Uterus (tissue), 4 donors: ENCODE data around the gene MICAL3. TPM values are rescaled to one million over a fixed set of nuclear protein-coding genes. Genes with fewer than 3 reads are reported as not detected.

Experiments used
- DNase-seq, 2 donors: peaks; one replicate each; pipeline ENCODE4 v3.0.0-alpha.2; 2019 to 2020
- H3K27ac ChIP-seq, 2 donors: fragments of 200-600 bp; sonication (generic); 1 replicate in 1 of 2; 2 replicates in 1 of 2; pipeline ENCODE4 v1.5.1; 2016 to 2018
- H3K27me3 ChIP-seq, 2 donors: fragments of 200-600 bp; sonication (generic); one replicate each; pipeline ENCODE4 v1.5.1; 2018 to 2019; ENCODE audit warnings: control low read depth in 1 of 2
- H3K36me3 ChIP-seq, 2 donors: fragments of 200-600 bp; sonication (generic); one replicate each; pipeline ENCODE4 v1.5.1; 2019; ENCODE audit warnings: control low read depth in 1 of 2
- H3K4me1 ChIP-seq, 2 donors: fragments of 200-600 bp; sonication (generic); one replicate each; pipeline ENCODE4 v1.5.1; 2018 to 2019; ENCODE audit warnings: control low read depth in 1 of 2
- H3K4me3 ChIP-seq, 2 donors: fragments of 200-600 bp; sonication (generic); 1 replicate in 1 of 2; 2 replicates in 1 of 2; pipeline ENCODE4 v1.5.1; 2018 to 2019; ENCODE audit warnings: mild to moderate bottlenecking in 1 of 2
- H3K9me3 ChIP-seq, 2 donors: fragments of 200-600 bp; sonication (generic); one replicate each; pipeline ENCODE4 v1.5.1; 2019; ENCODE audit warnings: control low read depth in 1 of 2
- CTCF ChIP-seq, 4 experiments: fragments of 200-600 bp in 2 of 4; fragments of 450-650 bp in 2 of 4; sonication (generic) in 2 of 4; IDR thresholded peaks; one replicate each; pipeline ENCODE4 v1.5.1; 2016 to 2019; ENCODE audit warnings: antibody characterized with exemption in 4 of 4, mild to moderate bottlenecking in 2 of 4, moderate library complexity in 1 of 4
- POLR2A ChIP-seq, 2 donors: fragments of 450-650 bp; IDR thresholded peaks; one replicate each; pipeline ENCODE4 v1.6.1; 2016; ENCODE audit warnings: antibody characterized with exemption in 2 of 2, mild to moderate bottlenecking in 1 of 2, moderate library complexity in 1 of 2
- intact Hi-C: fragments of 100-400 bp; cut with DNase I; formaldehyde crosslinking; loops from one replicate; pipeline ENCODE4 v1.15.1; 2023; ENCODE audit warnings: low total_unique reads
- total RNA-seq, 4 donors: library from RNA; depleted of rRNA in 3 of 4; stranded (reverse); fragments of >200 nt in 3 of 4; gene quantifications; one replicate each; pipeline versions ENCODE4 v1.1.0 to v1.2.4, GENCODE V29; 2014 to 2023
- donor health status: DM: yes; HTN: yes; CAD: no.

Gene MICAL3
- total RNA-seq, 4 donors from 2014 or later = 13.5 to 167 (median 47.2) TPM

DNA sequence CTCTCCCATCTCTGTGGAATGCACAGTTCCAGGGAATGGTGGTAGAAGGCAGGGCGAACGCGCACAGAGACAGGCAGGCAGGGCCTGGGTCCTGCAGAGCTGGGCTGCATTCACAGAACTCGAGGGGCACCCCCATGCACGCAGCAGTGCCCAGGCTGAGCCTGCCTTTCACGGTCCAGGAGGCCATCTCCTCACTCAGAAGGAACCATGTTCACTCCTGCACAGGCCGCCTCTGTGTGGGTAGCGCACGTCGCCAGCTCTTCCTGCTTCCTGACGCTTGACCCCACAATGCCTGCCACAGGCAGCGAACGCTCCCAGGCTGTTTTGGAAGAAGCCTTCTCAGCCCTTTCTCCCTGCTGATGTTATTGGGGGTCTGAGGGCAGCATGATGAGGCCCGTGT is 151.2 kb downstream of the MICAL3 start:
- intact Hi-C loops = no loop called here
- no peaks in the 10 kb centered on the region for H3K36me3 ChIP-seq
- H3K27me3 ChIP-seq = no peaks in the 10 kb centered on the region
- no peak for DNase-seq
- no peaks in the 10 kb centered on the region for H3K9me3 ChIP-seq
- no peak overlapping the region for H3K27ac ChIP-seq
- TF ChIP-seq POLR2A (IDR thresholded peaks at IDR 0.05) = no peak
- TF ChIP-seq CTCF (IDR thresholded peaks at IDR 0.05) = no peak
- H3K4me3 ChIP-seq = no peak overlapping the region
- H3K4me1 ChIP-seq = no peaks in the 10 kb centered on the region

DNA sequence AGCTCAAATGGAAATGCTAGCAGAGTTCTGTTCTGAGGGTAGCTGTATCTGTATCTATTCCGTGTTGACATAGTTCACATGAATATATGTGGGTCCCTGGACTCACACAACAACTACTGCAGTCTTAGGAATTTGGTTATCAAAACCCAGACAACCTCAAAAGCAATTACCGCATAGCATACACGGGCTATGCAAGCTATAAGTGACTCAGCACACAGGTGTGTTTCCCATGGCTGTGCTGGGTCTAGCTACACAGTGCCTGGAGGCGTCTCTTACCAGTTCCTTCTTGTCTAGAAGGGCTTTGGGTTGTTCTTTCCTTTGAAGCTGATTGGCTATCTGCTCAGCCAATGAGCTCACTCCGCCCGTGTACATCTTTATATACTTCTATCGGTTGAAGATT is 151.9 kb downstream of the MICAL3 start:
- no peaks in the 10 kb centered on the region for H3K36me3 ChIP-seq
- no peaks in the 10 kb centered on the region for H3K4me1 ChIP-seq
- no peak overlapping the region for H3K27ac ChIP-seq
- H3K9me3 ChIP-seq = no peaks in the 10 kb centered on the region
- H3K27me3 ChIP-seq = no peaks in the 10 kb centered on the region
- no peak overlapping the region for H3K4me3 ChIP-seq
- intact Hi-C loops = no loop called here
- TF ChIP-seq POLR2A (IDR thresholded peaks at IDR 0.05) (no peak), CTCF (IDR thresholded peaks at IDR 0.05) (no peak)
- DNase-seq = no peak

DNA sequence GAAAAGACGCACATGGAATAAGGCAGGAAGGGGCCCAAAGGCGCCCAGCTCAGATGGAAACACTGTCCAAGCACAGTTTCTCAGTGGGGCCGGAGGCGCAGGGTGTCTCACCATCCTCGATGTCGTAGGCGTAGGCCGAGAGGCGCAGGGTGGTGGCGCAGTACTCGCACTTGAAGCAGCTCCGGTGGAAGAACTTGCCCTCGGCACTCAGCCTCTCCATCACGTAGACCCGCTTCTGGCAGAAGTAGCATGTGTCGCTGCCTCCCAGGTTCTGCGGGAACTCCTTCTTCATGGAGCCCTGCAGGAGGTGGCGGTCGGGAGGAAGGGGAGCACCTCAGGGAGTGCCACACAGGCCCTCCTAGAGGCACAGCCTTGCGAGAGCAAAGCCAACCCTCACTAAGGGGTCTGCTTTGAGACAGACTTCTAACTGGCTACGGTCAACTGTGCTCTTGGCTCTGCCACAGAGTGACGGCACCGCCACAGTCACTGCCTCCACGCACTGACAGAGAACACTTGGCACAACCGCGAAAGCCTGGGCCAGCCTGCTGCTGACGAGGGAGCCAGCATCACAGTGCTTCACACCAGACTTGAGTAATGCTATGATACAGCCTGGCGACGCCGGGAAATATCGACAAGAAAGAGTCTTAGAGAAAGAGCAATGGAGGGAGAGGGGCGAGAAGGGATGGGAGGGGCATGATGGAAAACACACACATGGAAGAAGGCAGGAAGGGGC is 152.5 kb downstream of the MICAL3 start:
- Histone ChIP-seq H3K27ac (no peak overlapping the region), H3K9me3 (no peaks in the 10 kb centered on the region), H3K36me3 (no peaks in the 10 kb centered on the region), H3K4me3 (no peak overlapping the region), H3K27me3 (no peaks in the 10 kb centered on the region), H3K4me1 (no peaks in the 10 kb centered on the region)
- intact Hi-C loops = no loop called here
- no peak for DNase-seq
- TF ChIP-seq CTCF (IDR thresholded peaks at IDR 0.05) (no peak), POLR2A (IDR thresholded peaks at IDR 0.05) (no peak)

- H3K4me3 ChIP-seq = no peak overlapping the region
- no peak for DNase-seq
- H3K4me1 ChIP-seq = no peaks in the 10 kb centered on the region
- H3K36me3 ChIP-seq = no peaks in the 10 kb centered on the region
- intact Hi-C loops = no loop called here
- peak overlapping the region in 1 of 2 donors; percentile 26 for H3K27ac ChIP-seq
- TF ChIP-seq POLR2A (IDR thresholded peaks at IDR 0.05) = no peak
- TF ChIP-seq CTCF (IDR thresholded peaks at IDR 0.05) = no peak
- no peaks in the 10 kb centered on the region for H3K9me3 ChIP-seq
- no peaks in the 10 kb centered on the region for H3K27me3 ChIP-seq
Measured at GRCh38 chr22:17870407-17870806, 154.0 kb downstream of the MICAL3 start.

DNA sequence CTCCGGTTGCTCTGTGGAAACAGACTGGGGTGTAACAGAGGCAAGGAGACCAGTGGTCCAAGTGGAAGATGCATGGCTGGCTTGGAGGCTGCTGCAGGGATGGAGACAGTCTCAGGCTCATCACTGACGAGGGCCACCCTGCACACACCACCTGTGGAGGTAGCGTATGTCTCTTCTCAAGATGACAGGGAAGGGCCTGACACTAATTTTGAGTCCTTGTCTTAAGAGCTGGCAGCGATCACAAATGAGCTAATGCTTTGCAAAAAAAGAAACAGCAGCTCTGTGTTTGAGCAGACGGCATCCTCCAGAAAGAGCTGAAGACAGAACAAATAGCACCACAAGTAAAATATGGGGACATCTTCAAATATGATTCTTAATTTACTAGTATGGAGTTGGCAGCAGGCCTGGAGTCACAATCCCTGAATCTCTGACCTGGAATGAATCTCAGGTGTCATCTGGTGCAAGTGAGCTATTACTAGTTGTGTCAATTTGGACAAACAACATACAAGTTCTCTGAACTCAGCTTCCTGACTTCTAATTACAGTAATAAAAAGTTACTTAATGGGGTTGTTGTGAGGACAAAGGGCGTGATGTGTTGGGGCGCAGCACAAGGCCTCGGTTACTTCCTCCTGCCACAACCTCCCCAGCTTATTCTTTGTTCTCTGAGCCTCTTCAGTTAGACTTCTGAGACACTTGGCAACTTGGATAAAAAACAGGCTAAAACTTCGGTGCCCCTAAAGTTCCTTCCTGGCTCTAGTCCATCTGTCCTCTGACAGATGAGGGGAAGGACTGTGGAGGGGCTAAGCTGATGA is 154.9 kb downstream of the MICAL3 start:
- no peak for DNase-seq
- peak overlapping the region; percentile 28 to 53 for H3K27ac ChIP-seq
- no peaks in the 10 kb centered on the region for H3K9me3 ChIP-seq
- H3K27me3 ChIP-seq = no peaks in the 10 kb centered on the region
- TF ChIP-seq CTCF (IDR thresholded peaks at IDR 0.05) = no peak
- no peak for TF ChIP-seq POLR2A (IDR thresholded peaks at IDR 0.05)
- no peaks in the 10 kb centered on the region for H3K36me3 ChIP-seq
- intact Hi-C loops = no loop called here
- no peaks in the 10 kb centered on the region for H3K4me1 ChIP-seq
- H3K4me3 ChIP-seq = no peak overlapping the region
